Measurements from ENCODE around the gene XPNPEP3. TPM values are rescaled to one million over a fixed set of nuclear protein-coding genes. Genes with fewer than 3 reads are reported as not detected.

Gene XPNPEP3
- total and polyA plus RNA-seq, 2 of the 4 experiments (the other 2 are of a cell fraction), result 9.3 to 10.9 TPM

DNA sequence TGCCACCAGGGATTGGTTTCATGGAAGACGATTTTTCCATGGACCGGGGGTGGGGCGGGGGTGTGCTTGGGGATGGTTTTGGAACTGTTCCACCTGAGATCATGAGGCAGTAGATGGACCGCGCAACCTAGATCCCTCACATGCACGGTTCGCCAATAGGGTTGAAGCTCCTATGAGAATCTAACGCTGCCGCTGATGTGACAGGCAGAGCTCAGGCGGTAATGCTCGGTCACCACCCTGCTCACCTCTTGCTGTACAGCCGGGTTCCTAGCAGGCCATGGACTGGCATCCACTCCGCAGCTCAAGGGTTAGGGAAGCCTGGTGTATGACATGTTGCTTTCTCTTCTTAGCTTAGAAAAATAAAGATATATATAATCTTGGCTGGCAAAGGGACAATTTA is 116.2 kb downstream of the XPNPEP3 start:
- H2BK15ac ChIP-seq (ENCODE audit: low read depth, low read length), result no peak overlapping the region
- H3K14ac ChIP-seq (replicated peaks; ENCODE audit: low read depth, low read length), result no peak overlapping the region
- 100% methylated on average over 5 of the region's 13 CpGs; no CpG with 5 or more reads in 1 of the 2 experiments for WGBS, 2 experiments (ENCODE audit: extremely low coverage in 2 of 2, insufficient read length in 1 of 2)
- no peak overlapping the region for H4K91ac ChIP-seq (ENCODE audit: insufficient read depth, low read depth, low read length)
- intact Hi-C loops (cut with micrococcal nuclease) (no loop called here), dilution Hi-C loops (cut with HindIII; ENCODE audit: low sequenced_read_pairs, unreplicated experiment) (no loop called here), in situ Hi-C loops (cut with MboI; ENCODE audit: low sequenced_read_pairs) (no loop called here)
- peaks cover 6 to 16% of the 10 kb centered on the region in 2 experiments; a peak in 2 of 4 replicates for H3K79me1 ChIP-seq (ENCODE audit: low read depth in 1 of 2, low read length in 2 of 2)
- no peak for DNase-seq
- no peak overlapping the region for H2AK5ac ChIP-seq (ENCODE audit: low read depth, low read length)
- no peak overlapping the region for H4K5ac ChIP-seq (ENCODE audit: low read depth, low read length)
- ATAC-seq (ENCODE audit: low read depth), result no peak
- H2AK9ac ChIP-seq (replicated peaks; ENCODE audit: low read depth, low read length, poor library complexity), result no peak overlapping the region
- no peaks in the 10 kb centered on the region for H3K9me3 ChIP-seq (ENCODE audit: control insufficient read depth, insufficient read depth, low read length)
- no peak overlapping the region for H2BK120ac ChIP-seq (ENCODE audit: low read depth, low read length)
- no peaks in the 10 kb centered on the region for H4K20me1 ChIP-seq (ENCODE audit: insufficient read depth, low read length)
- H3K4ac ChIP-seq (ENCODE audit: low read depth, low read length), result no peak overlapping the region
- H3K4me2 ChIP-seq (ENCODE audit: low read depth, low read length), result no peak overlapping the region
- ChIA-PET CTCF (no interaction called here), POLR2A (ENCODE audit: unreplicated experiment) (no interaction called here)
- H3K56ac ChIP-seq (ENCODE audit: extremely low read depth, insufficient read depth, low read length), result no peak overlapping the region
- TF ChIP-seq RAD21 (IDR thresholded peaks at IDR 0.05; ENCODE audit: low read length) (no peak), RCOR1 (IDR thresholded peaks at IDR 0.05; ENCODE audit: insufficient replicate concordance, low read length) (no peak), SMC3 (IDR thresholded peaks at IDR 0.05; ENCODE audit: low read depth, low read length) (no peak), RFX5 (IDR thresholded peaks at IDR 0.05; ENCODE audit: low read depth, low read length) (no peak), POLR2A (IDR thresholded peaks at IDR 0.05; ENCODE audit: low read depth, low read length) (no peak), CHD1 (IDR thresholded peaks at IDR 0.05; ENCODE audit: low read depth, low read length) (no peak), FOS (IDR thresholded peaks at IDR 0.05; ENCODE audit: low read depth, low read length) (no peak), MAZ (IDR thresholded peaks at IDR 0.05; ENCODE audit: borderline replicate concordance, low read depth, low read length) (no peak), MXI1 (IDR thresholded peaks at IDR 0.05; ENCODE audit: borderline replicate concordance, low read depth, low read length) (no peak), MAFK (IDR thresholded peaks at IDR 0.05; ENCODE audit: low read depth, low read length) (no peak), BHLHE40 (IDR thresholded peaks at IDR 0.05; ENCODE audit: low read depth, low read length) (no peak), NFE2L2 (IDR thresholded peaks at IDR 0.05; ENCODE audit: low read depth, low read length) (no peak), CEBPB (IDR thresholded peaks at IDR 0.05; ENCODE audit: low read depth, low read length) (no peak)
- TF ChIP-seq, protein P1, sequence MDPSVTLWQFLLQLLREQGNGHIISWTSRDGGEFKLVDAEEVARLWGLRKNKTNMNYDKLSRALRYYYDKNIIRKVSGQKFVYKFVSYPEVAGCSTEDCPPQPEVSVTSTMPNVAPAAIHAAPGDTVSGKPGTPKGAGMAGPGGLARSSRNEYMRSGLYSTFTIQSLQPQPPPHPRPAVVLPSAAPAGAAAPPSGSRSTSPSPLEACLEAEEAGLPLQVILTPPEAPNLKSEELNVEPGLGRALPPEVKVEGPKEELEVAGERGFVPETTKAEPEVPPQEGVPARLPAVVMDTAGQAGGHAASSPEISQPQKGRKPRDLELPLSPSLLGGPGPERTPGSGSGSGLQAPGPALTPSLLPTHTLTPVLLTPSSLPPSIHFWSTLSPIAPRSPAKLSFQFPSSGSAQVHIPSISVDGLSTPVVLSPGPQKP (IDR thresholded peaks at IDR 0.05; ENCODE audit: borderline replicate concordance, low read depth, low read length), result no peak
- TF ChIP-seq, protein P2, sequence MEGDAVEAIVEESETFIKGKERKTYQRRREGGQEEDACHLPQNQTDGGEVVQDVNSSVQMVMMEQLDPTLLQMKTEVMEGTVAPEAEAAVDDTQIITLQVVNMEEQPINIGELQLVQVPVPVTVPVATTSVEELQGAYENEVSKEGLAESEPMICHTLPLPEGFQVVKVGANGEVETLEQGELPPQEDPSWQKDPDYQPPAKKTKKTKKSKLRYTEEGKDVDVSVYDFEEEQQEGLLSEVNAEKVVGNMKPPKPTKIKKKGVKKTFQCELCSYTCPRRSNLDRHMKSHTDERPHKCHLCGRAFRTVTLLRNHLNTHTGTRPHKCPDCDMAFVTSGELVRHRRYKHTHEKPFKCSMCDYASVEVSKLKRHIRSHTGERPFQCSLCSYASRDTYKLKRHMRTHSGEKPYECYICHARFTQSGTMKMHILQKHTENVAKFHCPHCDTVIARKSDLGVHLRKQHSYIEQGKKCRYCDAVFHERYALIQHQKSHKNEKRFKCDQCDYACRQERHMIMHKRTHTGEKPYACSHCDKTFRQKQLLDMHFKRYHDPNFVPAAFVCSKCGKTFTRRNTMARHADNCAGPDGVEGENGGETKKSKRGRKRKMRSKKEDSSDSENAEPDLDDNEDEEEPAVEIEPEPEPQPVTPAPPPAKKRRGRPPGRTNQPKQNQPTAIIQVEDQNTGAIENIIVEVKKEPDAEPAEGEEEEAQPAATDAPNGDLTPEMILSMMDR (conservative IDR thresholded peaks at IDR 0.05; ENCODE audit: low read depth, low read length), result no peak
- TF ChIP-seq, protein P3, sequence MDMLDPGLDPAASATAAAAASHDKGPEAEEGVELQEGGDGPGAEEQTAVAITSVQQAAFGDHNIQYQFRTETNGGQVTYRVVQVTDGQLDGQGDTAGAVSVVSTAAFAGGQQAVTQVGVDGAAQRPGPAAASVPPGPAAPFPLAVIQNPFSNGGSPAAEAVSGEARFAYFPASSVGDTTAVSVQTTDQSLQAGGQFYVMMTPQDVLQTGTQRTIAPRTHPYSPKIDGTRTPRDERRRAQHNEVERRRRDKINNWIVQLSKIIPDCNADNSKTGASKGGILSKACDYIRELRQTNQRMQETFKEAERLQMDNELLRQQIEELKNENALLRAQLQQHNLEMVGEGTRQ (IDR thresholded peaks at IDR 0.05; ENCODE audit: low read depth, low read length), result no peak
- H3K27me3 ChIP-seq (ENCODE audit: control insufficient read depth, insufficient read depth, low read length), result no peaks in the 10 kb centered on the region
- H2AFZ ChIP-seq (replicated peaks; ENCODE audit: low read length, poor library complexity), result no peak overlapping the region
- no peak overlapping the region for H2BK20ac ChIP-seq (ENCODE audit: low read depth, low read length)
- H3K9me1 ChIP-seq (ENCODE audit: insufficient read depth, low read length), result 0 out of 2 replicates have a peak, but pooled peaks cover 3% of the 10 kb centered on the region
- no peak overlapping the region for H3K4me3 ChIP-seq (ENCODE audit: insufficient read depth, low read depth, low read length)
- BruUV-seq (replicated peaks), result no TSS peak
- H3K36me3 ChIP-seq (ENCODE audit: control insufficient read depth, insufficient read depth, low read length), result peaks cover 18% of the 10 kb centered on the region
- H3K4me1 ChIP-seq (ENCODE audit: control insufficient read depth, insufficient read depth, low read length), result no peaks in the 10 kb centered on the region
- H4K8ac ChIP-seq (ENCODE audit: low read depth in 2 of 2, low read length in 2 of 2), result no peak overlapping the region
- H3K23ac ChIP-seq (ENCODE audit: low read depth, low read length), result no peak overlapping the region
- no peak overlapping the region for H2BK5ac ChIP-seq (ENCODE audit: low read depth, low read length, poor library complexity, severe bottlenecking)
- H3K18ac ChIP-seq (ENCODE audit: low read depth, low read length), result no peak overlapping the region
- no peak overlapping the region for H3K9ac ChIP-seq (ENCODE audit: low read depth, low read length)
- H3K27ac ChIP-seq (ENCODE audit: insufficient read depth, low read length), result no peak overlapping the region
